GM12873 (cell line): ENCODE data around the gene GIMAP5.

Experiments
- CTCF ChIP-seq: IDR thresholded peaks from 2 replicates; pipeline ENCODE4 v1.5.1; 2012; ENCODE audit warnings: low read depth, mild to moderate bottlenecking, moderate library complexity, low read length, control low read depth; ENCODE audit not compliant: insufficient read depth; ENCODE audit errors: missing control alignments

Gene GIMAP5

GRCh38 chr7:150769768-150770167 lies 32.5 kb downstream of the GIMAP5 start:
- TF ChIP-seq CTCF, result no peak

GRCh38 chr7:150778014-150778737 lies 41.0 kb downstream of the GIMAP5 start:
- TF ChIP-seq CTCF, result no peak

GRCh38 chr7:150778738-150779301 lies 41.6 kb downstream of the GIMAP5 start:
- TF ChIP-seq CTCF, result peak; percentile 89

- no peak for TF ChIP-seq CTCF
Observed at GRCh38 chr7:150780292-150780691, 43.1 kb downstream of the GIMAP5 start.

- TF ChIP-seq CTCF, result no peak
Observed at GRCh38 chr7:150781103-150781502, 43.9 kb downstream of the GIMAP5 start.

- no peak for TF ChIP-seq CTCF
Observed at GRCh38 chr7:150781961-150782360, 44.7 kb downstream of the GIMAP5 start.

- no peak for TF ChIP-seq CTCF
Observed at GRCh38 chr7:150784120-150784736, 47.0 kb downstream of the GIMAP5 start.
